Fibroblast of lung (primary cell): ENCODE data around the gene MDM1. TPM values are rescaled to one million over a fixed set of nuclear protein-coding genes. Genes with fewer than 3 reads are reported as not detected.
A peak's percentile ranks its signal among the peaks of the same experiment; 100 is the strongest.

Source experiments
- DNase-seq, 2 donors: peaks; one replicate each; pipeline versions ENCODE4 v3.0.0 to v3.0.0-alpha.2; 2010; ENCODE audit warnings: low read depth in 2 of 2
- H2AFZ ChIP-seq: 2 replicates; pipeline ENCODE4 v1.5.1; 2012; ENCODE audit warnings: low read length, control low read depth, inconsistent platforms
- H3K27ac ChIP-seq: 2 replicates; pipeline ENCODE4 v1.5.1; 2011; ENCODE audit warnings: low read length, control low read depth; ENCODE audit not compliant: insufficient read depth
- H3K27me3 ChIP-seq: 2 replicates; pipeline ENCODE4 v1.5.1; 2011; ENCODE audit warnings: mild to moderate bottlenecking, low read length; ENCODE audit not compliant: control insufficient read depth, insufficient read depth
- H3K36me3 ChIP-seq: 2 replicates; pipeline ENCODE4 v1.5.1; 2011; ENCODE audit warnings: low read length; ENCODE audit not compliant: control insufficient read depth, insufficient read depth
- H3K4me1 ChIP-seq: 2 replicates; pipeline ENCODE4 v1.5.1; 2011; ENCODE audit warnings: low read length; ENCODE audit not compliant: control insufficient read depth, insufficient read depth; ENCODE audit errors: extremely low read depth
- H3K4me2 ChIP-seq: 2 replicates; pipeline ENCODE4 v1.5.1; 2011; ENCODE audit warnings: low read length, control low read depth; ENCODE audit not compliant: insufficient read depth; ENCODE audit errors: extremely low read depth
- H3K4me3 ChIP-seq, 4 experiments: fragments of 200-600 bp in 1 of 4; sonication (generic) in 1 of 4; replicated peaks in 1 of 4; 2 replicates each; pipeline ENCODE4 v1.5.1; 2011 to 2016; ENCODE audit warnings: low read length in 4 of 4, low read depth in 3 of 4, mild to moderate bottlenecking in 3 of 4, control low read depth in 2 of 4, inconsistent platforms in 1 of 4, mixed read lengths in 1 of 4; ENCODE audit not compliant: insufficient read depth in 1 of 4; ENCODE audit errors: control extremely low read depth in 1 of 4
- H3K79me2 ChIP-seq: 2 replicates; pipeline ENCODE4 v1.5.1; 2012; ENCODE audit warnings: mild to moderate bottlenecking, low read length, inconsistent platforms; ENCODE audit not compliant: control insufficient read depth, insufficient read depth
- H3K9ac ChIP-seq: 2 replicates; pipeline ENCODE4 v1.5.1; 2011; ENCODE audit warnings: mild to moderate bottlenecking, low read length, control low read depth; ENCODE audit not compliant: insufficient read depth
- H3K9me3 ChIP-seq: 2 replicates; pipeline ENCODE4 v1.5.1; 2012; ENCODE audit warnings: low read depth, low read length; ENCODE audit not compliant: control insufficient read depth, insufficient read depth
- H4K20me1 ChIP-seq: 2 replicates; pipeline ENCODE4 v1.5.1; 2011; ENCODE audit warnings: low read length; ENCODE audit not compliant: control insufficient read depth, insufficient read depth; ENCODE audit errors: extremely low read depth
- EZH2 ChIP-seq: IDR thresholded peaks from 2 replicates; pipeline ENCODE4 v1.5.1; 2012; ENCODE audit warnings: low read length, control low read depth, mild to moderate bottlenecking; ENCODE audit errors: missing control alignments
- polyA plus RNA-seq, 2 donors: library from polyadenylated mRNA; depleted of rRNA in 1 of 2; stranded (reverse) in 1 of 2; unstranded in 1 of 2; fragments of >200 nt; gene quantifications; 2 replicates each; pipeline ENCODE4 v1.2.1, GENCODE V29; 2011 to 2012; ENCODE audit warnings: missing spikeins in 1 of 2
- total RNA-seq: library from RNA; depleted of rRNA; stranded (reverse); fragments of >200 nt; gene quantifications from 2 replicates; pipeline ENCODE4 v1.2.1, GENCODE V29; 2014
- TF ChIP-seq, protein P1 (sequence below), 2 donors: IDR thresholded peaks in 1 of 2; conservative IDR thresholded peaks in 1 of 2; 1 replicate in 1 of 2; 2 replicates in 1 of 2; pipeline ENCODE4 v1.5.1; 2011 to 2012; ENCODE audit warnings: low read length in 2 of 2, control low read depth in 1 of 2, inconsistent platforms in 1 of 2, low read depth in 1 of 2, mild to moderate bottlenecking in 1 of 2

Gene MDM1
- total and polyA plus RNA-seq, 2 donors (not counting 1 experiment from before 2014, with no cell fraction given): 7.4 to 12.4 TPM

DNA sequence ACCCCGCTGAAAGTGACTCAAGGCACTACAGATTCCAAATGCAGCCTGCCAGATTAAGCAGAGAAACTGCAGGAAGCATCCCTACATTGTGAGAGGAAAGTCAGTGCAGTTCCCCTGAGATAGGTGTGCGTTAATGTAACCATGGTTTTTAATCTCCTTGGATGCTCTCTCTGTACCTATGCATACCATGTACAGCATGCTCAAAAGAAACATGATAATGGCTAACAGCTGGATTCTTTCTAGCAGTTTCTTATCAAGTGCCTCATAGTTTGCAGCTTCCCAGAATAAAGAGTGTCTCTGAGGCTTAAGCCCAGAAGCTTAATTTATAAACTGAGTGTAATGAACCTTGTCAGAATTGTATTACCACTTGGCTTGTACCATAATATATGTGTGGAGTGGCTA, 17.1 kb upstream of the MDM1 start:
- no peaks in the 10 kb centered on the region for H3K9me3 ChIP-seq
- H3K9ac ChIP-seq: no peak overlapping the region
- peaks cover 2% of the 10 kb centered on the region for H3K4me1 ChIP-seq
- H3K4me3 ChIP-seq: no peak overlapping the region
- DNase-seq: peak; percentile 34 to 60
- no peaks in the 10 kb centered on the region for H3K79me2 ChIP-seq
- no peaks in the 10 kb centered on the region for H3K27me3 ChIP-seq
- H3K4me2 ChIP-seq: no peak overlapping the region
- no peaks in the 10 kb centered on the region for H4K20me1 ChIP-seq
- H3K36me3 ChIP-seq: no peaks in the 10 kb centered on the region
- TF ChIP-seq EZH2: no peak
- TF ChIP-seq, protein P1, sequence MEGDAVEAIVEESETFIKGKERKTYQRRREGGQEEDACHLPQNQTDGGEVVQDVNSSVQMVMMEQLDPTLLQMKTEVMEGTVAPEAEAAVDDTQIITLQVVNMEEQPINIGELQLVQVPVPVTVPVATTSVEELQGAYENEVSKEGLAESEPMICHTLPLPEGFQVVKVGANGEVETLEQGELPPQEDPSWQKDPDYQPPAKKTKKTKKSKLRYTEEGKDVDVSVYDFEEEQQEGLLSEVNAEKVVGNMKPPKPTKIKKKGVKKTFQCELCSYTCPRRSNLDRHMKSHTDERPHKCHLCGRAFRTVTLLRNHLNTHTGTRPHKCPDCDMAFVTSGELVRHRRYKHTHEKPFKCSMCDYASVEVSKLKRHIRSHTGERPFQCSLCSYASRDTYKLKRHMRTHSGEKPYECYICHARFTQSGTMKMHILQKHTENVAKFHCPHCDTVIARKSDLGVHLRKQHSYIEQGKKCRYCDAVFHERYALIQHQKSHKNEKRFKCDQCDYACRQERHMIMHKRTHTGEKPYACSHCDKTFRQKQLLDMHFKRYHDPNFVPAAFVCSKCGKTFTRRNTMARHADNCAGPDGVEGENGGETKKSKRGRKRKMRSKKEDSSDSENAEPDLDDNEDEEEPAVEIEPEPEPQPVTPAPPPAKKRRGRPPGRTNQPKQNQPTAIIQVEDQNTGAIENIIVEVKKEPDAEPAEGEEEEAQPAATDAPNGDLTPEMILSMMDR (conservative IDR thresholded peaks at IDR 0.05 in 1 of 2, IDR thresholded peaks at IDR 0.05 in 1 of 2; ENCODE audit: low read depth in 1 of 2, low read length in 2 of 2): no peak
- H2AFZ ChIP-seq: no peak overlapping the region
- H3K27ac ChIP-seq: no peak overlapping the region

DNA sequence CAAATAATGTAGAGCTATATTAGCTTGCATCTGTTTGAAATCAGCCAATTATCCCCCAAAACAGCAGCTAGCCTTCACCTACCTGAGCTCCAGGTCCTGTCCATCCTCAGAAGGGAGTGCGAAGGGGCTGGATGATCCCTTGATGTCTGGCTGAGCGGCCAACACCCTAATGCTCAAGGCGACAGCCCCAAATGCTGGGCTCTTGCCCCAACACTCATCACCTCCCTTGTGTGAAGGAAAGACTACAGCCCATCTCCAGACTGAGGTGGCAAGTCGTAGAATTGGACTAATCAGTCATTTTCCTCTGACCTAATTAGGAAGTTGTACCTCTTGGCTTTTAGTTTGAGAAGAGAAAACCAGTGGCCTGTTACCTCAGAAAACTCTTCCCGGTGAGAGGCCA, 16.3 kb upstream of the MDM1 start:
- no peak for DNase-seq
- Histone ChIP-seq H3K4me3 (no peak overlapping the region), H3K27me3 (no peaks in the 10 kb centered on the region), H3K27ac (no peak overlapping the region), H3K36me3 (no peaks in the 10 kb centered on the region), H3K79me2 (no peaks in the 10 kb centered on the region), H2AFZ (no peak overlapping the region), H3K9ac (no peak overlapping the region), H3K9me3 (no peaks in the 10 kb centered on the region), H4K20me1 (no peaks in the 10 kb centered on the region), H3K4me2 (no peak overlapping the region), H3K4me1 (peaks cover 2% of the 10 kb centered on the region)
- no peak for TF ChIP-seq EZH2
- TF ChIP-seq, protein P1 (conservative IDR thresholded peaks at IDR 0.05 in 1 of 2, IDR thresholded peaks at IDR 0.05 in 1 of 2; ENCODE audit: low read depth in 1 of 2, low read length in 2 of 2): no peak

DNA sequence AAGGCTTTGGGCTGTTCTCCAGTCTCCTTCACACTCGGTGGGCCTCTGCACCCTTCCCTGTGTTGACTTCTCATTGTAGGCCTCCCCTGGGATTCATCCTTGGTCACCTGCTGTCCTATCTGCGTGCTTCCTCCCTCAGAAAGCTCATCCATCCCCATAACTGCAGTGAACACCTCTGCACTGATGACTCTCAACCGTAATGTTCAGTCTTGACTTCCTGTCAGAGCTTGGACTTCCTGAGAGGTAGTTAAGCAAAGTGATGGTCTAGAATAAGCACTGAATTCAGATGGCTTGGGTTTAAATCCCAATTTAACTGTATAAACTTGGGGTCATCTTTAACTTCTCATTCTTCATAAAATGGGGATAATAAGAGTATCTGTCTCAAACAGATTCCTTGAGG, 13.6 kb upstream of the MDM1 start:
- Histone ChIP-seq H3K36me3 (no peaks in the 10 kb centered on the region), H2AFZ (no peak overlapping the region), H3K9me3 (no peaks in the 10 kb centered on the region), H3K9ac (no peak overlapping the region), H3K4me3 (no peak overlapping the region), H3K27me3 (peaks cover 9% of the 10 kb centered on the region), H3K79me2 (no peaks in the 10 kb centered on the region), H3K4me1 (peaks cover 2% of the 10 kb centered on the region), H3K27ac (no peak overlapping the region), H3K4me2 (no peak overlapping the region), H4K20me1 (no peaks in the 10 kb centered on the region)
- TF ChIP-seq, protein P1 (conservative IDR thresholded peaks at IDR 0.05 in 1 of 2, IDR thresholded peaks at IDR 0.05 in 1 of 2; ENCODE audit: low read depth in 1 of 2, low read length in 2 of 2): no peak
- TF ChIP-seq EZH2: no peak
- DNase-seq: no peak
